HepG2 (cell line): ENCODE data around the gene UTP3. TPM values are rescaled to one million over a fixed set of nuclear protein-coding genes. Genes with fewer than 3 reads are reported as not detected.

ENCODE experiments used
- IKZF4 ChIP-seq: sonication (generic); formaldehyde crosslinking; IDR thresholded peaks from 2 replicates; pipeline ENCODE4 v1.5.1; 2020; ENCODE audit warnings: borderline replicate concordance, mild to moderate bottlenecking, low read depth, missing genetic modification reagents; ENCODE audit errors: not compliant biosample characterization
- JUNB ChIP-seq: sonication (generic); formaldehyde crosslinking; IDR thresholded peaks from 2 replicates; pipeline ENCODE4 v1.8.0; 2022; ENCODE audit warnings: missing genetic modification reagents, mild to moderate bottlenecking, borderline replicate concordance
- KAT2B ChIP-seq: fragments of 150-350 bp; IDR thresholded peaks from 2 replicates; pipeline ENCODE4 v1.6.1; 2014; ENCODE audit warnings: low read depth, low read length, borderline replicate concordance
- KAT8 ChIP-seq: IDR thresholded peaks from 2 replicates; pipeline ENCODE4 v1.6.1; 2016; ENCODE audit warnings: missing genetic modification reagents, missing compliant biosample characterization
- NCOA5 ChIP-seq: sonication (generic); formaldehyde crosslinking; IDR thresholded peaks from 2 replicates; pipeline ENCODE4 v1.4.0; 2020; ENCODE audit warnings: missing genetic modification reagents
- NFRKB ChIP-seq: fragments of 450-650 bp; IDR thresholded peaks from 2 replicates; pipeline ENCODE4 v1.6.1; 2017
- PATZ1 ChIP-seq: sonication (generic); formaldehyde crosslinking; IDR thresholded peaks from 2 replicates; pipeline ENCODE4 v1.4.0; 2020; ENCODE audit warnings: missing genetic modification reagents
- RBAK ChIP-seq: sonication (generic); formaldehyde crosslinking; IDR thresholded peaks from 2 replicates; pipeline ENCODE4 v1.5.1; 2020; ENCODE audit warnings: mild to moderate bottlenecking, missing genetic modification reagents
- SNAI1 ChIP-seq: sonication (generic); formaldehyde crosslinking; IDR thresholded peaks from 2 replicates; pipeline ENCODE4 v1.5.0; 2020; ENCODE audit warnings: mild to moderate bottlenecking, missing genetic modification reagents, borderline replicate concordance
- SUZ12 ChIP-seq: fragments of 150-350 bp; IDR thresholded peaks from 2 replicates; pipeline ENCODE4 v1.6.1; 2014; ENCODE audit warnings: low read depth, low read length
- TARDBP ChIP-seq: sonication (generic); formaldehyde crosslinking; IDR thresholded peaks from 2 replicates; pipeline ENCODE4 v1.8.0; 2022; ENCODE audit warnings: mild to moderate bottlenecking, missing genetic modification reagents
- ZBTB4 ChIP-seq: sonication (generic); formaldehyde crosslinking; IDR thresholded peaks from 2 replicates; pipeline ENCODE4 v1.4.0; 2020; ENCODE audit warnings: missing genetic modification reagents, mild to moderate bottlenecking, borderline replicate concordance
- ZNF264 ChIP-seq: sonication (generic); formaldehyde crosslinking; IDR thresholded peaks from 2 replicates; pipeline ENCODE4 v1.4.0; 2020; ENCODE audit warnings: missing genetic modification reagents
- ZNF674 ChIP-seq: sonication (generic); formaldehyde crosslinking; IDR thresholded peaks from 2 replicates; pipeline ENCODE4 v1.5.0; 2020; ENCODE audit warnings: low read depth, mild to moderate bottlenecking, missing genetic modification reagents
- polyA plus RNA-seq, 8 experiments: library from polyadenylated mRNA; depleted of rRNA in 3 of 8; stranded (reverse) in 7 of 8; unstranded in 1 of 8; fragments of >200 nt; fragmentation: Illumina TruSeq in 4 of 8; extraction: Trizol in 4 of 8; gene quantifications; 2 replicates each; pipeline versions ENCODE4 v1.2.1 to v1.2.3, GENCODE V29; 2011 to 2016; ENCODE audit warnings: low read depth in 4 of 8, missing spikeins in 1 of 8, mixed read lengths in 1 of 8; ENCODE audit not compliant: insufficient read depth in 1 of 8
- total RNA-seq, 5 experiments: library from RNA; depleted of rRNA; stranded (reverse); fragments of >200 nt; fragmentation: Illumina TruSeq; extraction: Trizol; gene quantifications; 2 replicates each; pipeline ENCODE4 v1.2.3, GENCODE V29; 2016; ENCODE audit warnings: low read depth in 1 of 5
- TF ChIP-seq, protein P1 (sequence below): sonication (generic); formaldehyde crosslinking; IDR thresholded peaks from 2 replicates; pipeline ENCODE4 v1.8.0; 2022; ENCODE audit warnings: missing genetic modification reagents, mild to moderate bottlenecking, borderline replicate concordance
- TF ChIP-seq, protein P2 (sequence below): sonication (generic); formaldehyde crosslinking; IDR thresholded peaks from 2 replicates; pipeline ENCODE4 v1.5.0; 2020; ENCODE audit warnings: missing genetic modification reagents, mild to moderate bottlenecking, borderline replicate concordance
- TF ChIP-seq, protein P3 (sequence below): IDR thresholded peaks from 2 replicates; pipeline ENCODE4 v1.6.1; 2016; ENCODE audit warnings: low read depth, borderline replicate concordance

UTP3 gene
- total and polyA plus RNA-seq, 2 of the 13 experiments (the other 11 are each of a cell fraction or from before 2014, with no cell fraction given): 6.9 to 19.5 TPM

- TF ChIP-seq TARDBP (CRISPR knock-in tag) (peak; percentile 87), NCOA5 (CRISPR knock-in tag) (no peak), RBAK (no peak), KAT2B (peak; percentile 24; the same call in 1 of the 2 replicates), SUZ12 (peak; percentile 37; the same call in 1 of the 2 replicates), JUNB (CRISPR knock-in tag) (0 out of 2 replicates have a peak, but pooled peaks have one; percentile 29), NFRKB (no peak), ZNF264 (CRISPR knock-in tag) (no peak), KAT8 (peak; percentile 100), PATZ1 (CRISPR knock-in tag) (peak; percentile 74), ZBTB4 (CRISPR knock-in tag) (0 out of 2 replicates have a peak, but pooled peaks have one; percentile 21), ZNF674 (CRISPR knock-in tag) (0 out of 2 replicates have a peak, but pooled peaks have one; percentile 84), IKZF4 (no peak), SNAI1 (CRISPR knock-in tag) (peak; percentile 68; the same call in 1 of the 2 replicates)
- TF ChIP-seq, protein P1, sequence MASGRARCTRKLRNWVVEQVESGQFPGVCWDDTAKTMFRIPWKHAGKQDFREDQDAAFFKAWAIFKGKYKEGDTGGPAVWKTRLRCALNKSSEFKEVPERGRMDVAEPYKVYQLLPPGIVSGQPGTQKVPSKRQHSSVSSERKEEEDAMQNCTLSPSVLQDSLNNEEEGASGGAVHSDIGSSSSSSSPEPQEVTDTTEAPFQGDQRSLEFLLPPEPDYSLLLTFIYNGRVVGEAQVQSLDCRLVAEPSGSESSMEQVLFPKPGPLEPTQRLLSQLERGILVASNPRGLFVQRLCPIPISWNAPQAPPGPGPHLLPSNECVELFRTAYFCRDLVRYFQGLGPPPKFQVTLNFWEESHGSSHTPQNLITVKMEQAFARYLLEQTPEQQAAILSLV (CRISPR knock-in tag): no peak; the same call in 1 of the 2 replicates
- TF ChIP-seq, protein P2, sequence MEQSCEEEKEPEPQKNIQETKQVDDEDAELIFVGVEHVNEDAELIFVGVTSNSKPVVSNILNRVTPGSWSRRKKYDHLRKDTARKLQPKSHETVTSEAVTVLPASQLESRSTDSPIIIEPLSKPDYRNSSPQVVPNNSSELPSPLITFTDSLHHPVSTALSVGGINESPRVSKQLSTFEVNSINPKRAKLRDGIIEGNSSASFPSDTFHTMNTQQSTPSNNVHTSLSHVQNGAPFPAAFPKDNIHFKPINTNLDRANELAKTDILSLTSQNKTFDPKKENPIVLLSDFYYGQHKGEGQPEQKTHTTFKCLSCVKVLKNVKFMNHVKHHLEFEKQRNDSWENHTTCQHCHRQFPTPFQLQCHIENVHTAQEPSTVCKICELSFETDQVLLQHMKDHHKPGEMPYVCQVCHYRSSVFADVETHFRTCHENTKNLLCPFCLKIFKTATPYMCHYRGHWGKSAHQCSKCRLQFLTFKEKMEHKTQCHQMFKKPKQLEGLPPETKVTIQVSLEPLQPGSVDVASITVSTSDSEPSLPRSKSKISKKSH (CRISPR knock-in tag): peak; percentile 29; the same call in 1 of the 2 replicates
- TF ChIP-seq, protein P3, sequence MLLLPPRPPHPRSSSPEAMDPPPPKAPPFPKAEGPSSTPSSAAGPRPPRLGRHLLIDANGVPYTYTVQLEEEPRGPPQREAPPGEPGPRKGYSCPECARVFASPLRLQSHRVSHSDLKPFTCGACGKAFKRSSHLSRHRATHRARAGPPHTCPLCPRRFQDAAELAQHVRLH: peak; percentile 82; the same call in 1 of the 2 replicates
These were observed at the start of gene UTP3 (continued) for GRCh38 chr4:70687821-70688794.
